RWPE2 (cell line): ENCODE data around the gene TRIM69.

ENCODE experiments used
- ATAC-seq: fragments of 200-7000 bp; cut with Tn5 transposase; 3 replicates; pipeline ENCODE4 v1.9.1; 2021; ENCODE audit warnings: low read depth
- DNase-seq: peaks from one replicate; pipeline ENCODE4 v3.0.0-alpha.2; 2020; ENCODE audit warnings: low spot score
- H3K27ac ChIP-seq: fragments of 450-650 bp; 2 replicates; pipeline ENCODE4 v1.5.1; 2017; ENCODE audit warnings: mild to moderate bottlenecking; ENCODE audit not compliant: poor library complexity, severe bottlenecking
- H3K27me3 ChIP-seq: fragments of 250-450 bp; sonication (Bioruptor Pico); 2 replicates; pipeline ENCODE4 v1.5.1; 2021; ENCODE audit warnings: mild to moderate bottlenecking, moderate library complexity; ENCODE audit not compliant: insufficient read depth, poor library complexity, severe bottlenecking
- H3K36me3 ChIP-seq: fragments of 250-450 bp; sonication (Bioruptor Pico); 2 replicates; pipeline ENCODE4 v1.5.1; 2020; ENCODE audit warnings: low read depth, mild to moderate bottlenecking, moderate library complexity
- H3K4me1 ChIP-seq: fragments of 250-450 bp; sonication (Bioruptor Pico); 2 replicates; pipeline ENCODE4 v1.5.1; 2021; ENCODE audit warnings: mild to moderate bottlenecking, moderate library complexity; ENCODE audit not compliant: insufficient read depth, poor library complexity, severe bottlenecking
- H3K4me3 ChIP-seq: fragments of 250-450 bp; sonication (Bioruptor Pico); 2 replicates; pipeline ENCODE4 v1.5.1; 2021; ENCODE audit warnings: mild to moderate bottlenecking, moderate library complexity; ENCODE audit not compliant: severe bottlenecking
- H3K9me3 ChIP-seq: fragments of 250-450 bp; sonication (Bioruptor Pico); 2 replicates; pipeline ENCODE4 v1.5.1; 2021; ENCODE audit warnings: mild to moderate bottlenecking, moderate library complexity; ENCODE audit not compliant: severe bottlenecking
- CTCF ChIP-seq: fragments of 450-650 bp; IDR thresholded peaks from one replicate; pipeline ENCODE4 v1.5.1; 2017; ENCODE audit warnings: mild to moderate bottlenecking, moderate library complexity; ENCODE audit not compliant: poor library complexity, severe bottlenecking

Gene TRIM69

GRCh38 chr15:44794072-44794471, 57.7 kb downstream of the TRIM69 start:
- no peaks in the 10 kb centered on the region for H3K9me3 ChIP-seq
- no peaks in the 10 kb centered on the region for H3K36me3 ChIP-seq
- H3K27me3 ChIP-seq: no peaks in the 10 kb centered on the region
- no peak for TF ChIP-seq CTCF
- no peaks in the 10 kb centered on the region for H3K4me1 ChIP-seq
- no peak overlapping the region for H3K27ac ChIP-seq
- DNase-seq: no peak
- no peak overlapping the region for H3K4me3 ChIP-seq
- ATAC-seq: no peak

- H3K4me3 ChIP-seq: no peak overlapping the region
- DNase-seq (no peak), ATAC-seq (no peak)
- no peaks in the 10 kb centered on the region for H3K9me3 ChIP-seq
- H3K27ac ChIP-seq: no peak overlapping the region
- H3K4me1 ChIP-seq: no peaks in the 10 kb centered on the region
- H3K27me3 ChIP-seq: no peaks in the 10 kb centered on the region
- no peaks in the 10 kb centered on the region for H3K36me3 ChIP-seq
- TF ChIP-seq CTCF: no peak
These were observed 60.2 kb downstream of the TRIM69 start for GRCh38 chr15:44796508-44796907.

- H3K27ac ChIP-seq: no peak overlapping the region
- H3K36me3 ChIP-seq: no peaks in the 10 kb centered on the region
- peaks cover 6% of the 10 kb centered on the region for H3K27me3 ChIP-seq
- ATAC-seq: peak; percentile 71; the same call in 2 of the 3 replicates
- no peaks in the 10 kb centered on the region for H3K4me1 ChIP-seq
- no peak for DNase-seq
- TF ChIP-seq CTCF: peak; percentile 50
- no peak overlapping the region for H3K4me3 ChIP-seq
- no peaks in the 10 kb centered on the region for H3K9me3 ChIP-seq
These were observed 62.5 kb downstream of the TRIM69 start for GRCh38 chr15:44798826-44799225.

- Histone ChIP-seq H3K36me3 (no peaks in the 10 kb centered on the region), H3K27me3 (peaks cover 10% of the 10 kb centered on the region), H3K4me1 (no peaks in the 10 kb centered on the region), H3K4me3 (no peak overlapping the region), H3K27ac (no peak overlapping the region), H3K9me3 (no peaks in the 10 kb centered on the region)
- ATAC-seq: no peak
- no peak for DNase-seq
- no peak for TF ChIP-seq CTCF
These were observed 65.0 kb downstream of the TRIM69 start for GRCh38 chr15:44801364-44801763.

- no peaks in the 10 kb centered on the region for H3K9me3 ChIP-seq
- TF ChIP-seq CTCF: no peak
- no peaks in the 10 kb centered on the region for H3K36me3 ChIP-seq
- peaks cover 10% of the 10 kb centered on the region for H3K27me3 ChIP-seq
- H3K27ac ChIP-seq: no peak overlapping the region
- ATAC-seq (no peak), DNase-seq (no peak)
- H3K4me3 ChIP-seq: no peak overlapping the region
- no peaks in the 10 kb centered on the region for H3K4me1 ChIP-seq
These were observed 65.5 kb downstream of the TRIM69 start for GRCh38 chr15:44801797-44802196.
